KG1 (cell line): ENCODE results near the gene CEP250.
"Not testable (repeated sequence)": the region's sequence is repeated elsewhere in the genome, so short reads cannot be mapped to it uniquely, and the experiment has no call there.

Experiments used
- DNase-seq: peaks from one replicate; lab custom pipeline; 2025; lab: John Stamatoyannopoulos, UW

The CEP250 gene

GRCh38 chr20:35451295-35451694, 4.1 kb upstream of the CEP250 start:
- DNase-seq: no peak

- DNase-seq: no peak
Measured at GRCh38 chr20:35453647-35454046, 1.8 kb upstream of the CEP250 start.

DNA sequence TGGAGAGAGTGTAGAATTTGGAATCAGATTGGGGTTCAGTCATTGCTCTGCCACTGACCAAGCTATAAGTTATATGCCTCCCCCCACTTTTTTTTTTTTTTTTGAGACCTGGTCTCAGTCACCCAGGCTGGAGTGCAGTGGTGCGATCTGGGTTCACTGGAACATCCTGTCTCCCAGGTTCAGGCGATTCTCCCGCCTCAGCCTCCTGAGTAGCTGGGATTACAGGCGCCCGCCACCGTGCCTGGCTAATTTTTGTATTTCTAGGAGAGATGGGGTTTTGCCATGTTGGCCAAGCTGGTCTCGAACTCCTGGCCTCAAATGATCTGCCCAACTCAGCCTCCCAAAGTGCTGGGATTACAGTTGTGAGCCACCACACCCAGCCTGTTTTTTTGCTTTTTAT, 1.3 kb downstream of the CEP250 start:
- DNase-seq: not testable (repeated sequence)

- DNase-seq: not testable (repeated sequence)
Measured at GRCh38 chr20:35457539-35457938, 2.1 kb downstream of the CEP250 start.

- DNase-seq: no peak
Measured at GRCh38 chr20:35458388-35458787, 3.0 kb downstream of the CEP250 start.

DNA sequence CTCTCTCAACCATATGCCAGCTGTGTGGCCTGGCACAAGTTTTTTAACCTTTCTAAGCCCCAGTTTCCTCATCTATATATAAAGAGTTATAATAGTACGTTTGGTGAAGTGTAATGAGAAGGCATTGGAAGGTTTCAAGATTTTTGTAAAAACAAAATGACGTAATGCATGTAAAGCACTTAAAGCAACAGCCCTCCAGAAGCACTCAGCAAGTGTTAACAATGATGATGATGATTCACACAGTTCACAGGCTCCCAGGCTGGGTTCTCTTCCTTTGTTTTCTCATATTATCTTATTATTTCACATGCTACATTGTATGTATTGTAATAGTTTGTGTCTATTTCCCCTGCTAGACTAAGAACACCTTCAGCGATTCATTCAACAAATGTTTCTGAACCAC, 6.2 kb downstream of the CEP250 start:
- no peak for DNase-seq

GRCh38 chr20:35462351-35462750, 7.0 kb downstream of the CEP250 start:
- no peak for DNase-seq

DNA sequence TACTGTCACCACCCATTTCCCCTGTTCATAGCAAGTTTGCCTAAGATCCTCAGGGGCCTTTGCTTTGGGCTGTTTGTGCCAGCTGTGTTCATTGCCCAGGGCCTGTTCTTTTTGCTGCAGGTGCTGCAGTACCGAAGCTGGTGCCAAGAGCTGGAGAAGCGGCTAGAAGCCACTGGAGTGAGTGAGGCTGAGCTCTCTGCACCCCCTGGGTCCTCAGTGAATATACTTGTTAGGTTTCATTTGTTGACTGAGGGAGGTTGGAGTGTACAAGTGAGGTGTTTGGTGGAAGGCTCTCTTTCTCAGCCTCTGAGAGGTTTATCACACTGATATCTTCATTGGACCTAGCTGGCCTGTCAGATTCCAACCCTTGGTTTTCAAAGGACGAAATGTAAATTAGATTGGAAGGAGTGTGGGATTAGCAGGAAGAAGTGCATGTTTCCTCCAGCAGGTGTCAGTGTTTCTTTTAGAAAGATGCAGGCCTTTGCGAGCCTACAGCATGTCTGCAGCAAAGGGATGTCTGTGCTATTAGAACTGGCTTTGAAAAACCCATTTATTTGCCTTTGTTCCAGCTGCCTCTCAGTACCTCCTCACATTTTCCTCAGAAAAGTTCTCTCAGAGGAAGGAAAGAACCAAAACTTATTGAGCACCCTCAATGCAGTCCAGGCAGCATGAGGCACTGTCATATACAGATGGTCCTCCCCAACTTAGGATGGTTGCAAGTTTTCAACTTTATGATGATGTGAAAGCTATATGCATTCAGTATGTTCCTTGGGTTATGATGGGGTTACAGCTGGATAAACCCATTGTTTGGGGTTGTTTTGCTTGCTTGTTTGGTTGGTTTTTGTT, 8.3 kb downstream of the CEP250 start:
- peak; percentile 5 for DNase-seq

DNA sequence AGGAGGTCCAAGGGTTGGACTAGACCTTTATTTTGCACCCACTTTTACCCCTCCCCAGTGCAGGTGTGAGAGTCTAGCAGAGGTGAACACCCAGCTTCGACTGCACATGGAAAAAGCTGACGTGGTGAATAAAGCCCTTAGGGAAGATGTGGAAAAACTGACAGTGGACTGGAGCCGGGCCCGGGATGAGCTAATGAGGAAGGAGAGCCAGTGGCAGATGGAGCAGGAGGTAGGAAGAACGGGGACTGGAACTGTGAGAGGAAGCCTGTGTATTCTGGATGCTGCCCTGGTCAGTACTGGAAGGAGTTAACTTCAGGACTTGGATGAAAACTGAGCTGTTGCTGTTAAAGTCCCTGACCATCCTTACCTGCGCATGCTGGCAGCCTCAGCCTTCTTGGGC, 10.6 kb downstream of the CEP250 start:
- DNase-seq: no peak

- no peak for DNase-seq
Measured at GRCh38 chr20:35466856-35467255, 11.5 kb downstream of the CEP250 start.

DNA sequence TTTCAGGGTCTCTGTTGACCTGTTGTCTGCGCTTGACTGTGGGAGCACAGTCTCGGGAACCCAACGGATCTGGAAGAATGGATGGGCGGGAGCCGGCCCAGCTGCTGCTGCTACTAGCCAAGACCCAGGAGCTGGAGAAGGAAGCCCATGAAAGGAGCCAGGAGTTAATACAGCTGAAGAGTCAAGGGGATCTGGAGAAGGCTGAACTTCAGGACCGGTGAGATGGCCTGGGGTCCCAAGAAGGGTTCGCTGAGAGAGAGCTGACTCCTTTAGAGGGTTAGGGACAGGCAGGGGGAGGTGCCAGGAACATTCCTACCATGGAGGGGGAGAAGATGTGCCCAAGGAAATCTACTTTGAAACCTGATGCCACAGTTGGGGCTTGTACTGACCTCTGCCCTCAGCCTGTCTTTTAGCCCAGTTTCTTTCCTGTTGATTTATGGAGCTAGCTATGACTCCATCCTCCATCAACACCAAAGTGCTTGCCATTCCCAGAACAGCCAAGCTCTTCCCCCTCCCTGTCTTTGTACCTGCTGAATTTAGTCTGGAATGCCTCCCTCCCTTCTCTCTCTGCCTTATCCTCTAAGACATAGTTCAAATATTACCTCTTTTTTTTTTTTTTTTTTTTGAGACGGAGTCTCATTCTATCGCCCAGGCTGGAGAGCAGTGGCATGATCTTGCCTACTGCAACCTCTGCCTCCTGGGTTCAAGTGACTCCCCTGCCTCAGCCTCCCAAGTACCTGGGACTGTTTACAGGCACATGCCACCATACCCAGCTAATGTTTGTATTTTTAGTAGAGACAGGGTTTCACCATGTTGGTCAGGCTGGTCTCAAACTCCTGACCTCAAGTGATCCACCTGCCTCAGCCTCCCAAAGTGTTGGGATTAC, 12.2 kb downstream of the CEP250 start:
- no peak for DNase-seq

DNA sequence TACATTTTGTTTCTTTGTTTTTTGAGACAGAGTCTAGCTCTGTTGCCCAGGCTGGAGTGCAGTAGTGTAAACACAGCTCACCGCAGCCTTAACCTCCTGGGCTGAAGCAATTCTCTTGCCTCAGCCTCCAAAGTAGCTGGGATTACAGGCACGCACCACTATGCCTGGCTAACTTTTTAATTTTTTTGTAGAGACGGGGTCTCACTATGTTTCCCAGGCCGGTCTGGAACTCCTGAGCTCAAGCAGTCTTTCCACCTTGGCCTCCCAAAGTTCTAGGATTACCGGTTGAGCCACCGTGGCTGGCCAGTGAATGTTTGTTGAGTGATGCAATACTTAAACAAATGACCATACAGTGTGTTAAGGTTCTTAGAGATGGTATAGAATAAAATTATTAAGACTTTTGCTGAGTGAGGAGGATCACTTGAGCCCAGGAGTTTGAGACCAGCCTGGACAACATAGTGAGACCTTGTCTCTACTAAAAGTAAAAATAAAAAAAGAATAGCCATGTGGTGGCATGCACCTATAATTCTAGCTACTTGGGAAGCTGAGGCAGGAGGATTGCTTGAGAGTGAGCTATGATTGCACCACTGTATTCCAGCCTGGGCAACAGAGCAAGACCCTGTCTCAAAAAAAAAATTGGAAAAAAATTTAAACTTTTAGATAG, 13.4 kb downstream of the CEP250 start:
- DNase-seq: no peak

- DNase-seq: no peak
Measured at GRCh38 chr20:35472209-35472608, 16.8 kb downstream of the CEP250 start.

DNA sequence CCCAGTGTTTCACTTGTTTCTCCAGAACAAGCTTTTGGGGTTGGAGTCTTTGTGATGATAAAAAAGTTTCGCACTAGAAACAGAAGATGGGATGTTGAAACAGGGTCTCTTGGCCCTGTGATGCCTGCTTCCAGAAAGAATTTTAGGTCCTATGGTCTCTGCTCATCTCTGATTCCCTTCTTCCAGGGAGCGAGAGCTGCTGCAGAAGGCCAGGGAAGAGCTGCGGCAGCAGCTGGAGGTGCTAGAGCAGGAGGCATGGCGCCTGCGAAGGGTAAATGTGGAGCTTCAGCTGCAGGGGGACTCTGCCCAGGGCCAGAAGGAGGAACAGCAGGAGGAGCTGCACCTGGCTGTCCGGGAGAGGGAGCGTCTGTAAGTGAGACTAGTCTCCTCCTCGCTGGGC, 18.3 kb downstream of the CEP250 start:
- no peak for DNase-seq

- no peak for DNase-seq
Measured at GRCh38 chr20:35474303-35474871, 19.0 kb downstream of the CEP250 start.

- DNase-seq: no peak
Measured at GRCh38 chr20:35476288-35476687, 20.9 kb downstream of the CEP250 start.

GRCh38 chr20:35478804-35479472, 23.5 kb downstream of the CEP250 start:
- DNase-seq: no peak

DNA sequence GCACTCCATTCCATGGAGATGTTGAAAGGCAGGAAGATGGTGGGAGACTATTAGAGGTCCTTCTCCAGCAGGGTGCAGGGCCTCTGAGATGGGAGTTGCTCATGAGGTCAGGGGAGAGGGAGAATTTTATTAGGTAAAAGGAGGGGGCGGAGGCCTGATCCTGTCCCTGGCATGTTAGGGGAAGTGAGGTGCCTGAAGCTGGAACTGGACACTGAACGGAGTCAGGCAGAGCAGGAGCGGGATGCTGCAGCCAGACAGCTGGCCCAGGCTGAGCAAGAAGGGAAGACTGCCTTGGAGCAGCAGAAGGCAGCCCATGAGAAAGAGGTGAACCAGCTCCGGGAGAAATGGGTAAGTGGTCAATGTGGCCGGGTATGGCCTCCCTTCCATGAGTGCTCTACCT, 24.4 kb downstream of the CEP250 start:
- no peak for DNase-seq

DNA sequence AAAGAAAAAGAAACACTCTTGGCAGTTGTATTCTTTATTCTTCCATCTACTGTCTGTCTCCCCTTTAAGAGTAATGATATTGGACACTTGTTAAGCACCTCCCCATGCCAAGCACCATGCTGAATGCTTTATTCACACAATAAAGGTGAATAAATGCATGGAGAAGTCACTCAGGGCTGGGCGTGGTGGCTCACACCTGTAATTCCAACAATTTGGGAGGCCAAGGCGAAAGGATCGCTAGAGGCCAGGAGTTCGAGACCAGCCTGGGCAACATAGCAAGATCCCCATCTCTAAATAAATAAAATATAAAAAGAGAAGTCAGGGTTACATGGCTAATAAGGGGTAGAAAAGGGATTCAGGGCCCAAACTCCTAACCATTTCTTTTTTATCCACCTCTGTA, 32.1 kb downstream of the CEP250 start:
- DNase-seq: no peak

DNA sequence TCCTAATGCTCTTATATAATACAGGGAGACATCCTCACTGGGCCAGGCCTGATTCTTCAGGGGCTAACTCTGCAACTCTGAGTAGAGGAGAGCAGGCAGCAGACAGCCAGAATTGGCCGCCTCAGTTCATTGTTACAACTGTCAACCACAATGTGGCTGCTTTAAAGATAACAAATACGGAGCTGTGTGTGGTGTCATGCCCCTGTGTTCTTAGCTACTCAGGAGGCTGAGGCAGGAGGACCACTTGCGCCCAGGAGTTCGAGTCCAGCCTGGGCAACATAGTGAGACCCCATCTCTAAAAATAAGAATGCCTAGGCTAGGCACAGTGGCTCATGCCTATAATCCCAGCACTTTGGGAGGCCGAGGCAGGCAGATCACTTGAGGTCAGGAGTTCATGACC, 34.3 kb downstream of the CEP250 start:
- no peak for DNase-seq

- peak; percentile 77 for DNase-seq
Measured at GRCh38 chr20:35490736-35491181, 35.4 kb downstream of the CEP250 start.

DNA sequence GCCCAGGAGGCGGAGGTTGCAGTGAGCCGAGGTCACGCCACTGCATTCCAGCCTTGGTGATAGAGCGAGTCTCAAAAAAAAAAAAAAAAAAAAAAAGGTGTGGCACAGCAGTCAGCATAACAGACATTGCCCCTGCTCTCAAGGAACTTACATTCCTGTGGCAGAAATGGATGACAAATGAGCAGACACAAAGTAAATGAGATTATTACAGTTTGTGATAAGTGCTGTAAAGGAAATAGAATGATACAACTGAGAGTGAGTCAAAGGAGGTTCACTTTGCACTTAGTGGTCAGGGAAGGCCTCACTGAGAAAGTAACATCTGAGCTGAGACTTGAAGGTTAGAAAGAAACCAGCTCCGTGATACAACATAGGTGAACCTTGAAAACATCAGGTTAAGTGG, 36.4 kb downstream of the CEP250 start:
- DNase-seq: no peak
